GM12878 (cell line): ENCODE data around the gene TLE2. TPM values are rescaled to one million over a fixed set of nuclear protein-coding genes. Genes with fewer than 3 reads are reported as not detected.

Source experiments
- ATAC-seq: fragments of 200-7000 bp; cut with Tn5 transposase; 3 replicates; pipeline ENCODE4 v1.9.1; 2020; ENCODE audit warnings: mild to moderate bottlenecking, moderate library complexity
- BruUV-seq: library from RNA; stranded (reverse); fragments of 400-500 nt; replicated peaks from 2 replicates; lab custom pipeline; 2021; lab: Mats Ljungman, UMichigan
- CTCF ChIA-PET: fragments of 300-600 bp; sonication (Branson Sonifier 250); formaldehyde crosslinking; extraction: SDS; loops from one replicate; lab custom pipeline; 2021; ENCODE audit warnings: inconsistent platforms; lab: Yijun Ruan, JAX
- POLR2A ChIA-PET: fragments of 350-600 bp; formaldehyde crosslinking; extraction: SDS; loops from one replicate; lab custom pipeline; 2021; ENCODE audit warnings: inconsistent platforms; lab: Charles Lee
- RAD21 ChIA-PET: fragments of 300-600 bp; sonication (Branson Sonifier 250); formaldehyde crosslinking; loops from one replicate; lab custom pipeline; 2023; ENCODE audit warnings: antibody characterized with exemption; ENCODE audit not compliant: unreplicated experiment; lab: Charles Lee
- SMC1A ChIA-PET: fragments of 300-600 bp; sonication (Branson Sonifier 250); formaldehyde crosslinking; loops from one replicate; lab custom pipeline; 2023; ENCODE audit not compliant: unreplicated experiment, uncharacterized antibody; lab: Charles Lee
- DNase-seq: peaks from one replicate; pipeline ENCODE4 v3.0.0-alpha.2; 2011; ENCODE audit warnings: low read depth, low spot score
- FAIRE-seq: peaks from 3 replicates; lab custom pipeline; 2011; peaks lifted over from hg19 to GRCh38; lab: Jason Lieb, UNC
- H2AFZ ChIP-seq: 2 replicates; pipeline ENCODE4 v1.6.0; 2011; ENCODE audit warnings: low read depth, low read length, control low read depth; ENCODE audit not compliant: control insufficient read depth
- H3K27ac ChIP-seq: 2 replicates; pipeline ENCODE4 v1.5.1; 2011; ENCODE audit warnings: control low read depth; ENCODE audit not compliant: control insufficient read depth, insufficient read depth
- H3K27me3 ChIP-seq, 2 experiments: replicated peaks in 1 of 2; 2 replicates each; pipeline versions ENCODE4 v1.6.0 to v1.6.1; 2011; ENCODE audit warnings: low read length in 1 of 2; ENCODE audit not compliant: control insufficient read depth in 2 of 2, insufficient read depth in 2 of 2
- H3K36me3 ChIP-seq, 2 experiments: 2 replicates each; pipeline ENCODE4 v1.5.1; 2011; ENCODE audit warnings: low read length in 1 of 2; ENCODE audit not compliant: control insufficient read depth in 2 of 2, insufficient read depth in 2 of 2
- H3K4me1 ChIP-seq: 2 replicates; pipeline ENCODE4 v1.6.1; 2011; ENCODE audit warnings: mild to moderate bottlenecking, low read length, moderate library complexity, mixed read lengths; ENCODE audit not compliant: control insufficient read depth, insufficient read depth
- H3K4me2 ChIP-seq: 2 replicates; pipeline ENCODE4 v1.6.0; 2011; ENCODE audit warnings: control low read depth; ENCODE audit not compliant: control insufficient read depth, insufficient read depth
- H3K4me3 ChIP-seq: fragments of 200-600 bp; sonication (generic); 2 replicates; pipeline ENCODE4 v1.5.1; 2016
- H3K79me2 ChIP-seq: 2 replicates; pipeline ENCODE4 v1.6.0; 2011; ENCODE audit warnings: low read length; ENCODE audit not compliant: control insufficient read depth, insufficient read depth
- H3K9ac ChIP-seq: 2 replicates; pipeline ENCODE4 v1.8.0; 2011; ENCODE audit warnings: low read length, control low read depth, mixed read lengths; ENCODE audit not compliant: control insufficient read depth, insufficient read depth
- H3K9me3 ChIP-seq: replicated peaks from 3 replicates; pipeline ENCODE4 v1.5.1; 2011; ENCODE audit warnings: mild to moderate bottlenecking, low read length; ENCODE audit not compliant: control insufficient read depth, insufficient read depth
- H4K20me1 ChIP-seq: 2 replicates; pipeline ENCODE4 v1.6.0; 2011; ENCODE audit not compliant: control insufficient read depth, insufficient read depth
- ATF7 ChIP-seq: fragments of 450-650 bp; IDR thresholded peaks from 2 replicates; pipeline ENCODE4 v1.6.1; 2016; ENCODE audit warnings: low read depth, mild to moderate bottlenecking
- BCL3 ChIP-seq: IDR thresholded peaks from 2 replicates; pipeline ENCODE4 v1.6.1; 2011; ENCODE audit warnings: borderline replicate concordance, low read depth, mild to moderate bottlenecking, moderate library complexity, low read length; ENCODE audit not compliant: insufficient read depth, poor library complexity, severe bottlenecking
- CREM ChIP-seq: IDR thresholded peaks from 2 replicates; pipeline ENCODE4 v1.6.1; 2014; ENCODE audit warnings: antibody characterized with exemption, low read depth
- ELK1 ChIP-seq: IDR thresholded peaks from 2 replicates; pipeline ENCODE4 v1.6.1; 2012; ENCODE audit warnings: low read depth, low read length, improper control_type of control experiment
- ETV6 ChIP-seq, 2 experiments: fragments of 450-650 bp in 1 of 2; IDR thresholded peaks in 1 of 2; conservative IDR thresholded peaks in 1 of 2; 2 replicates each; pipeline ENCODE4 v1.6.1; 2014; ENCODE audit warnings: antibody characterized with exemption in 1 of 2, borderline replicate concordance in 1 of 2, low read depth in 1 of 2, mild to moderate bottlenecking in 1 of 2, moderate library complexity in 1 of 2
- HCFC1 ChIP-seq: fragments of 150-350 bp; IDR thresholded peaks from 2 replicates; pipeline ENCODE4 v1.6.1; 2014; ENCODE audit warnings: low read length
- JUNB ChIP-seq: IDR thresholded peaks from 2 replicates; pipeline ENCODE4 v1.6.1; 2016; ENCODE audit warnings: antibody characterized with exemption, mild to moderate bottlenecking
- JUND ChIP-seq: IDR thresholded peaks from 2 replicates; pipeline ENCODE4 v1.6.1; 2012; ENCODE audit warnings: low read depth, mild to moderate bottlenecking, low read length, improper control_type of control experiment, moderate library complexity
- KDM1A ChIP-seq: fragments of 200-600 bp; sonication (generic); IDR thresholded peaks from 2 replicates; pipeline ENCODE4 v1.6.1; 2016; ENCODE audit warnings: borderline replicate concordance
- NFIC ChIP-seq: IDR thresholded peaks from 2 replicates; pipeline ENCODE4 v1.6.1; 2012; ENCODE audit warnings: low read depth, mild to moderate bottlenecking, inconsistent platforms, low read length, moderate library complexity
- NR2C1 ChIP-seq: fragments of 450-650 bp; IDR thresholded peaks from 2 replicates; pipeline ENCODE4 v1.6.1; 2017; ENCODE audit warnings: antibody characterized with exemption, mild to moderate bottlenecking, moderate library complexity
- NR2F1 ChIP-seq: fragments of 450-650 bp; conservative IDR thresholded peaks from 2 replicates; pipeline ENCODE4 v1.6.1; 2017; ENCODE audit warnings: mild to moderate bottlenecking
- PAX8 ChIP-seq: fragments of 450-650 bp; IDR thresholded peaks from 2 replicates; pipeline ENCODE4 v1.6.1; 2017; ENCODE audit warnings: mild to moderate bottlenecking, moderate library complexity
- RAD21 ChIP-seq: IDR thresholded peaks from 2 replicates; pipeline ENCODE4 v1.6.1; 2011; ENCODE audit warnings: mild to moderate bottlenecking, low read depth, low read length, moderate library complexity; ENCODE audit not compliant: insufficient read depth
- RBBP5 ChIP-seq: fragments of 200-600 bp; sonication (generic); conservative IDR thresholded peaks from 2 replicates; pipeline ENCODE4 v1.6.1; 2016
- USF2 ChIP-seq: IDR thresholded peaks from 2 replicates; pipeline ENCODE4 v1.6.1; 2011; ENCODE audit warnings: low read depth, low read length, improper control_type of control experiment, borderline replicate concordance
- WGBS: methylation state at CpG from one replicate; pipeline ENCODE4 v1.1.6; 2016; ENCODE audit warnings: low lambda C conversion rate; ENCODE audit not compliant: insufficient replicate concordance, insufficient coverage; ENCODE audit errors: missing lambda C conversion rate; 5-methylcytosine and 5-hydroxymethylcytosine counted together
- in situ Hi-C: fragments of 300-500 bp; cut with MboI; formaldehyde crosslinking; loops from 9 replicates; pipeline ENCODE4 v1.14.3; 2018; ENCODE audit warnings: mixed read lengths
- intact Hi-C: fragments of 100-400 bp; cut with micrococcal nuclease; formaldehyde crosslinking; loops from one replicate; pipeline ENCODE4 v1.14.2; 2022; ENCODE audit not compliant: unreplicated experiment
- polyA plus RNA-seq, 11 experiments: library from polyadenylated mRNA; depleted of rRNA in 4 of 11; unstranded in 6 of 11; stranded (reverse) in 5 of 11; fragments of >200 nt; fragmentation: Nextera tagmentation in 4 of 11; fragmentation: Illumina TruSeq in 1 of 11; extraction: Ambion mirVana in 4 of 11; extraction: Trizol in 1 of 11; gene quantifications; 1 replicate in 1 of 11; 2 replicates in 10 of 11; pipeline versions ENCODE4 v1.2.1 to v1.2.3, GENCODE V29; 2011 to 2016; ENCODE audit warnings: inconsistent platforms in 2 of 11, missing spikeins in 2 of 11, low read depth in 1 of 11
- total RNA-seq, 4 experiments: library from RNA; depleted of rRNA in 3 of 4; stranded (reverse); fragments of >200 nt in 3 of 4; fragmentation: Illumina TruSeq in 1 of 4; extraction: Trizol in 1 of 4; gene quantifications; 2 replicates each; pipeline versions ENCODE4 v1.2.1 to v1.2.3, GENCODE V29; 2013 to 2021
- TF ChIP-seq, protein P1 (sequence below): IDR thresholded peaks from 2 replicates; pipeline ENCODE4 v1.6.1; 2011; ENCODE audit warnings: mild to moderate bottlenecking, low read depth, low read length, moderate library complexity; ENCODE audit not compliant: insufficient replicate concordance
- TF ChIP-seq, protein P2 (sequence below): fragments of 150-350 bp; IDR thresholded peaks from 2 replicates; pipeline ENCODE4 v1.6.1; 2014; ENCODE audit warnings: mild to moderate bottlenecking, low read depth, low read length

Gene TLE2
- total and polyA plus RNA-seq, 10 of the 15 experiments (the other 5 are each of a cell fraction or from before 2014, with no cell fraction given), result 0.05 to 0.21 (median 0.11) TPM; not detected in 5

- intact Hi-C loops, result no loop called here
- 57% methylated on average over 3 of the region's 3 CpGs for WGBS
- no peak overlapping the region for H3K4me2 ChIP-seq
- no peak overlapping the region for H3K9ac ChIP-seq
- H3K27ac ChIP-seq, result no peak overlapping the region
- ChIA-PET RAD21 (no interaction called here), CTCF (interaction anchor here (0.8 kb wide), 1 partner anchor 13 kb away, joined by 3 read pairs; no protein-coding TSS in a partner anchor), SMC1A (no interaction called here), POLR2A (no interaction called here)
- H2AFZ ChIP-seq, result no peak overlapping the region
- H3K4me1 ChIP-seq, result no peaks in the 10 kb centered on the region
- H4K20me1 ChIP-seq, result no peaks in the 10 kb centered on the region
- in situ Hi-C loops, result no loop called here
- DNase-seq, result no peak
- peaks cover 0 to 3% of the 10 kb centered on the region in 2 experiments; a peak in 1 of 4 replicates for H3K27me3 ChIP-seq
- no TSS peak for BruUV-seq
- FAIRE-seq, result no peak
- ATAC-seq, result no peak
- H3K79me2 ChIP-seq, result no peaks in the 10 kb centered on the region
- no peak overlapping the region for H3K4me3 ChIP-seq
- H3K36me3 ChIP-seq, result peaks cover under 1 to 2% of the 10 kb centered on the region in 2 experiments; a peak in 3 of 4 replicates
- no peaks in the 10 kb centered on the region for H3K9me3 ChIP-seq
- TF ChIP-seq RBBP5, result no peak
- TF ChIP-seq HCFC1, result no peak
- no peak for TF ChIP-seq NR2F1
- TF ChIP-seq BCL3, result no peak
- TF ChIP-seq USF2, result no peak
- TF ChIP-seq PAX8, result no peak
- TF ChIP-seq CREM, result no peak
- no peak for TF ChIP-seq NR2C1
- no peak for TF ChIP-seq JUNB
- TF ChIP-seq, protein P1, sequence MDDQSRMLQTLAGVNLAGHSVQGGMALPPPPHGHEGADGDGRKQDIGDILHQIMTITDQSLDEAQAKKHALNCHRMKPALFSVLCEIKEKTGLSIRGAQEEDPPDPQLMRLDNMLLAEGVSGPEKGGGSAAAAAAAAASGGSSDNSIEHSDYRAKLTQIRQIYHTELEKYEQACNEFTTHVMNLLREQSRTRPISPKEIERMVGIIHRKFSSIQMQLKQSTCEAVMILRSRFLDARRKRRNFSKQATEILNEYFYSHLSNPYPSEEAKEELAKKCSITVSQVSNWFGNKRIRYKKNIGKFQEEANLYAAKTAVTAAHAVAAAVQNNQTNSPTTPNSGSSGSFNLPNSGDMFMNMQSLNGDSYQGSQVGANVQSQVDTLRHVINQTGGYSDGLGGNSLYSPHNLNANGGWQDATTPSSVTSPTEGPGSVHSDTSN, result no peak
- TF ChIP-seq, protein P2, sequence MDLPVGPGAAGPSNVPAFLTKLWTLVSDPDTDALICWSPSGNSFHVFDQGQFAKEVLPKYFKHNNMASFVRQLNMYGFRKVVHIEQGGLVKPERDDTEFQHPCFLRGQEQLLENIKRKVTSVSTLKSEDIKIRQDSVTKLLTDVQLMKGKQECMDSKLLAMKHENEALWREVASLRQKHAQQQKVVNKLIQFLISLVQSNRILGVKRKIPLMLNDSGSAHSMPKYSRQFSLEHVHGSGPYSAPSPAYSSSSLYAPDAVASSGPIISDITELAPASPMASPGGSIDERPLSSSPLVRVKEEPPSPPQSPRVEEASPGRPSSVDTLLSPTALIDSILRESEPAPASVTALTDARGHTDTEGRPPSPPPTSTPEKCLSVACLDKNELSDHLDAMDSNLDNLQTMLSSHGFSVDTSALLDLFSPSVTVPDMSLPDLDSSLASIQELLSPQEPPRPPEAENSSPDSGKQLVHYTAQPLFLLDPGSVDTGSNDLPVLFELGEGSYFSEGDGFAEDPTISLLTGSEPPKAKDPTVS, result no peak
- no peak for TF ChIP-seq KDM1A
- TF ChIP-seq ATF7, result no peak
- no peak for TF ChIP-seq ETV6 (conservative IDR thresholded peaks at IDR 0.05 in 1 of 2, IDR thresholded peaks at IDR 0.05 in 1 of 2; ENCODE audit: borderline replicate concordance in 1 of 2, low read depth in 1 of 2)
- TF ChIP-seq JUND, result no peak
- no peak for TF ChIP-seq RAD21
- TF ChIP-seq ELK1, result no peak
- TF ChIP-seq NFIC, result no peak
Observed at GRCh38 chr19:3049089-3049488, 20.0 kb upstream of the TLE2 start.
